HG03571 (cell line): ENCODE data around the gene ERGIC1.

Experiments used
- ATAC-seq: cut with Tn5 transposase; IDR thresholded peaks from one replicate; pipeline ENCODE4 v1.9.1; 2021; ENCODE audit not compliant: unreplicated experiment

ERGIC1 gene

DNA sequence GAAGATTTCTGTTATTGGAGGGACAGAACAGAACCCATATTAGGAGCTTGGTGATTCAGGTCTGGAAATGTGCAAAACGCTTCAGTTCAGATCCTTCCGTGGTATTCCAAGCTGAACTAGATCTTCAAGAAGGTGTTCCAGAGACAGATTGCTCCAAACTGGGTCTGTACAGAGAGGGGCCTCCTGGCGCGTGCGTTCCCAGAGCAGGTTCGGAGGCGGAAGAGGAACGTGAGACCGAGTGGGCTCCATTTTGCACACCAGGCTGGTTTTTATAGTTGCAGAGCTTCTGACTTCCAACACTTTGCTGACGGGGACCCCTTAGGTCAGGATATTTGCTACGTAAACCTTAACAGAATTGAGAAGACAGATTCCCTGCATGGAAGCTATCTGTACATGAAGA lies 108.5 kb downstream of the ERGIC1 start:
- no peak for ATAC-seq

DNA sequence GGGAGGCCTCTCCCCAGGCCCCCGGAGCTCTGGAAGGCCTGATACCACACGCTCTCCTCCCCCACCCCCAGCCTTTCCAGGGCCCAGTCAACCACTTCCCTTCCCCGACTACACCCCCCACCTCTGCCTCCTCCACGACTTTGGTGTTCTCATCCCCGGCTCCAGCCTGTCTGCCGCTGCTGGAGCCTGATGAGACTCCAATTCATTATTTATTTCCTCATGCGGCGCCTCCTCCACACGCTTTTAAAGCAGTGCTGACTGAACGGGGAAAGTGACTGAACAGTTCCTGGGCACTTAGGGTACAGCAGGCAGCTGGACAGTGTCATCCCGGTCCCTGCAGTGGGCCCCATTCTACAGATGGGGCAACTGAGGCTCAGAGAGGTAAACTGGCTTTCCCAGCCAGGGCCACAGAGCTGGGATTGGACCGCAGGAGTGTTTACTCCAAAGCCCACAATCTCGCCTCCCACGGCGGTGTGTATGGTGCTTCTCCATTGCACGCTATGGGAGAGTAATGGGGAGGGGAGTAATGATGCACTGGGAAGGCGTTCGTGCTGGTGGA lies 109.3 kb downstream of the ERGIC1 start:
- ATAC-seq = no peak

DNA sequence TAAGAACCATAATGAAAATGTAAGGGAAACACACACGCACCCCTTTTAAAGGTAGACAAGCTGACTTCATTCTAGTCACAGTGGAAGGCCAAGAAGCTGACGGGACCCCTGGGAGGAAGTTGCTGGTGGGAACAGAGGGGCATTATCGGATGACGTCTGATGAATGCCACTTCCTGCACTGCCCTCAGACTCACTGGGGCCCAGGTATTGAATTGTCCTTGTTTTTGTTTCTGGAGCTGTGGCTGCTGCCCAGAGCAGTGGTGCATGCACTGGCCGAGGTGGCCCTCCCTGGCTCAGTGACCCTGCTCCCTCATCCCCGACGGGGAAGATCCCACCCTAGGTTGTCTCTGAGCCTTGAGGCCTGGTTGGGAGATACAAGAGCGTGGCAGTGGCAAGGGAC lies 109.9 kb downstream of the ERGIC1 start:
- ATAC-seq = no peak

DNA sequence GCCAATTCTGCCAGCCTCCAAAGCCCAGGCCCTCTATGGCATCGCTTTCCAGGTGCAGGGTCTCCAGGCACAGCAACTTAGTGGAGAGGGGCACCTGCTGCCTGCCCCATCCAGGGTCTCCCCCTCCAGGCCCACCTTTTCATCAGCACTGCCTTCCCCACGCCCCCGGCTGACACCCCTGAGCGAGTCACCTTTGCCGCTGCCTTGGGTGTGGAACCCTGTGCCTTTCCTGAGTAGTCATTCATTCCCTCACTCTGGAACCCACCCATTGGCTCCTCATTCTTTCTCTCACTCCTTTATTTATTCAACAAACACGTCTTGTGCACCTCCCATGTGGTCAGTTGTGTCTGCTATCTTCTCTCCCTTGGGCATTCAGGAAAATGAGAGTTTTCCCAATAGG lies 110.7 kb downstream of the ERGIC1 start:
- no peak for ATAC-seq

DNA sequence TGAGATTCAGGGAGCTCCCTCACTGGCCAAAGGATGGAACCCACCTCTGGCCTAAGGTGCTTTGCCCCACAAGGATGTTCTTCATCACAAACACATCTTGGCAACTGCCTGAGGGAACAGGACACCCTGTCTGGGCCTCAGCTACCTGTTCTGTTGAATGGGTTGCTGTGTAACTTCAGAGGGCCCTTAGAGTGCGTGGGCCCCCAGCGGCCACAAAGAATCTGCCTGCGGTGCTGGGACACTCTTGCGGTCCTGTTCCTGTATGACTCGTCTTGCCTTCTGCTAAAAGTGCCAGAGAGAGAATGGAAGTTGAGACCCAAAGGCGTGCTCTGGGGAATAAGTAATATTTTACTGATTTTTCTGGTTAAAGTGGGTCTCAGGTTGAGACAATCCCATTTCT lies 111.1 kb downstream of the ERGIC1 start:
- no peak for ATAC-seq

DNA sequence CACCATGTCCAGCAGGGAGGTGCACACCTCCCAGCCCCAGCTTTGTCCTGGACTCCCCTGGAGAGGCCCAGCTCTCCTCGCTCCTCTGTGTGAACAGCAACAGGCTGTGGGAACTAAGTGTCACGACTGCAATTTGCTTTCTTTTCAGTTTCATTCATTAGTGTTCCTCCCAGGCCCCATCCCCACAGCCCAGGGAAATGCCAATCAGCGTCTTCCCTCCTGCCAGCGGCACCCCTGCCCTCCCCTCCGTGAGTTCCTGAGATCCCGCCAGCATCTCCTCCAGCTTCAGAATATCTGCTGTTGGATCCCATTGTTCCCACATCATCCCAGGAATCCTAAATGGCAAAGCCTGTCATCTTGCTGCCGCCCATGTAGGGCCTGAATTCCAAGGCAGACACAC lies 112.1 kb downstream of the ERGIC1 start:
- ATAC-seq = no peak

DNA sequence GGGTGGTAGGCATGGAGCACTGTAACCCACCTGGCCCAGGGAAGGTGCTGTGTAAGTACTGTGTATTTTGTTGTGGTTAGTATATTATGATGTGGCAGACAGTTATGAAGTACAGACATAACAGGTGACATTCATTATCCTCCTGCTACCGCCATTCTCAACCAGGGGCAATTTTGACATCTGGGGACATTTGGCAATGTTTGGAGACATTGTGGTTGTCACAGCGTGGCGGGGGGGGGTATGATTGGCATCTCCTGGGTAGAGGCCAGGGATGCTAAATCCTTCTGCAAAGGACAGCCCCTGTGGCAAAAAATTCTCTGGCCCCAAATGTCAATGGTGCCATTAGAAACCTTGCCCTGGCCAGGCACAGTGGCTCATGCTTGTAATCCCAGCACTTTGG lies 115.4 kb downstream of the ERGIC1 start:
- ATAC-seq = no peak

DNA sequence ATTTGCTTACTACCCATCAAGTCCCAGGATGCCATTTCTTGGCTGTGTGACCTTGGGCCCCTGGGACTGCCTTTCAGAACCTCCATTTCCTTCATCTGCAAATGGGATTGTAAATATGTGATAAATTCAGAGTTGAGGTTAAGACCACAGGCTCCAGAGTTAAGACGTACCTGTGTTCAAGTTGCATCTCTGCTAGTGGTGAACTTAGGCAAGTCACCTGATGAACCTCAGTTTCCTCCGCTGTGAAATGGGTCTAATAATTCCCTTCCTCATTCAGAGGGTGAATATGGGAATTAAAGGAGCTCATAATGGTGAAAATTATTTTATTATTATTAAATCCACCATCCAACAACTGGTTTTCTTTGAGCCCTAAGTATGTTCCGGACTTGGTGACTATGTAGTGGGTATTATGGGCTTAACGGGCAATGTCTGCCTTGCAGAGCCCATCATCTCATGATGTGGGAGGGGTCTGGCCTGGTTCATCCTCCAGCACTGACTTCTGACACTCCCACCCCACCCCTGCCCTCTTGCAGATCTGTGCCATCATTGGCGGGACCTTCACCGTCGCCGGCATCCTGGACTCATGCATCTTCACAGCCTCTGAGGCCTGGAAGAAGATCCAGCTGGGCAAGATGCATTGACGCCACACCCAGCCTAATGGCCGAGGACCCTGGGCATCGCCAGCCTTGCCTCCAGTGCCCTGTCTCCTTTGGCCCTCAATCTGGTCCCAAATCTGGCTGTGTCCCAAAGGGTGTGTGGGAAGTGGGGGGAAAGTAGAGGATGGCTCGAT lies 116.3 kb downstream of the ERGIC1 start:
- ATAC-seq = no peak

DNA sequence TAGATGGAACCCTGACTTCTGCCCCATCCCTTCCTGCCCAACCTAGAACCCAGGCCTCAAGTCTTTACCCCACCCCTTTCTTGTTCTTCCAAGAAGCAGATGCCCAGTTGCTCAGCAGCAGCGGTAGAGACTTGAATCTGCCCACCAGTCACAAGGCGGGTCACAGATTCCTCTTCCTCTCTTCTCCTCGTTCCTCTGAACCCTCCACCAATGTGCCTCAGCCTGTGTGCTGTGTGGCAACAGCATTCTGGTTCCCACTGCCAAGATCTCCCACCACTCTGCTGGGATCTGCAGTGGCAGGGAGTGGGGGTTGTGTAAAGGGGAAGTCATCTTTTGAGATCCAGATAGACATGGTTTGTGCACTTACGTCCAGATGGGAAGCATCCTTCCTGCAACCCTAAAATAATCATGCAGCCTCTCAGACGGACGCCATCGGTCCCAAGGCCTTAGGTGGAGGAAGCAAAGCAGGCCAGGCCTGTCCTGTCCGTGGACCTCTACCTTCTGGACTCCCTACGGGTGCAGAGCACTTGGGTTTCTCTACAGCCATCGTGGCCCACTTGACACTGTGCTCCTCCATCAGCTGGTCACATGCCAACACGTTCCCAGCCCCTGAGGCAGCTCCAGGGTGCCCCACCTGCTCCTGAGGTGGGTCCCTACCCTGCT lies 117.5 kb downstream of the ERGIC1 start:
- no peak for ATAC-seq

DNA sequence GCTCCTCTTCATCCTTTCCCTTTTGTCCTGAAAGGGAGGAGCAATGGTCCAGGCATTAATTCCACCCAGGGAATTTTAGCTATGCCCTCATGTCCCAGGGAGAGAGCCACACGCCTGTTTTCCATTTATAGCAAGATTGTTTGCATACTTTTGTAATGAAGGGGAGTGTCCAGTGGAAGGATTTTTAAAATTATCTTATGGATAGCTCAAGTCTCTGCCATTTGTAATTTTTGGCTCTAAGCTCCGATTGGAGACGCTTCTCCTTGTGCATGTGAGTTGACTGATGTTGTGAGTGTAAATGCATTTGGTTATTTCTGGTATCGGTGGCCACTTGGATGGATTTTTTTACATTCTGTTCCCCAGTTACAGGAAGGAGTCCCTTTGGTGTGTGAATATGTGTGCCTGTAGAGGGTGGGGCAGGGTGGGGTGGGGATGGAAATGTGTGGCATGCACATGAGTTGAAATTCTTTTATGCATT lies 118.0 kb downstream of the ERGIC1 start:
- ATAC-seq = no peak

DNA sequence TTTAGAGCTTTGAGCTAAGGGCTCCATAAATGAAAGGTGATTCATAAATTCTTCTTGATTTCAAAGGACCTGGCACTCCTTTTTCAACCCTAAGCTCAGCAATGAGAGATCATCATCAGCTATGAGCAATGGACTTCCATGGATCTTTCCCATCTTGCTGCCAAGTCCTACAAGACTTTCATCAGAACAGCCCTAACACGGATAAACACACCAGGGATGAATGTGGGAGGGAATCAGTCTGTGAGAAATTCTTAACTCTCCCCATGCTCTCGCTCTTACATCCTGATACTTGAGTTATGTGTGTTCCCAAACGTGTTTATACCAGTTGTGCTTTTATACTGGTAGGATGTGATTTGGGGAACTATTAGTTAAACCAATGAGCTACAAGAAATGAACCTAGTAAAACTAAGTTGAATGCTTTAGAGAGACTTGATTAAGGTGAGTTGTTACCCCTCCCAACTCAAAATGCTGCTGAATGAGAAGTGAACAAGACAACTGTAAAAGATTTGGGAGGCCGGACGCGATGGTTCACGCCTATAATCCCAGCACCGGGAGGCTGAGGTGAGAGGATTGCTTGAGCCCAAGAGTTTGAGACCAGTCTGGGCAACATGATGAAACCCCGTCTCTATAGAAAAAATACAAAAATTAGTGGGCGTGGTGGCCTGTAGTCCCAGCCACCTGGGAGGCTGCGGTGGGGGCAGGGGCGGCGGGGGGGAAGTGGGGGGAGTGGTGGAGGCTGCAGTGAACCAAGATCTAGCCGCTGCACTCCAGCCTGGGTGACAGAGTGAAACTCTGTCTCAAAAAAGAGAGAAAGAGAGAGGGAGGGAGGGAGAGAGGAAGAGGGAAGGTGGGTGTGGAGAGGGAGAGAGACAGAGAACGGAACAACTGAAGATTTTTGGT lies 120.0 kb downstream of the ERGIC1 start:
- ATAC-seq = no peak

DNA sequence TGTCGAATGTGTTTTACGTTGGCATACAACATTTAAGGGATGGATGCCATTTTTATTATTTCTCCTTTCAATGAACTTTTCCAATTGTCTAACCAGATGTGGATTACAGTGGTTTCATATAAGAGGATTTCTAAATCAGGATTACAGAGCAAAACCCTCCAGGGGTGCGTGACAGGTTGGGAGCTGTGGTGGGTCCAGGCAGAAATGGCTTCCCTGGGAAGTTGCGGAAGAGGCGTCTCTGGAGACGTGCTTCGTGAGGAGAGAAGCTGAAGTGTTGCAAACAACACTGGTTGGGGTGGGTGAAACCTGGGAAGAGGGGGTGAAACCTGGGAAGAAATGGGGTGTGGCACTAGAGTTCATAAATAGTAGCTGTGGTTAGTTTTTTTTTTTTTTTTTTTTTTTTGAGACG lies 120.7 kb downstream of the ERGIC1 start:
- no peak for ATAC-seq

DNA sequence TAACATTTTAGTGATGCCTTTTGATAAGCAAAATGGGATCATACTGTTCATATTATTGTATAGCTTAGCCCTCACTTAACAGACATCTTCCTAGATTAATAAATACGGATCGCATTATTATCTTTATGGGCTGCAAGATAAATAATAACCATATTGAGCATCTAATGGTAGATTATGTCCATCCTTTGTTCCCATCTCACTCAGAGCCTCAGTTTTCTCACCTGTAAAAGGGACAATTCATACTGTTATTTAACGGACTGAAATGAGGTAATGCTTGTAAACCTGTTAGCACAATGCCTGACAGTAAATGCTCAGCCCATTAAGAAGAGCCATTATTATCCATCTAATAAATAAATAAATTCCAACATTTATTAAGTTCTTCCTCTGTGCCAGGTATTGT lies 122.2 kb downstream of the ERGIC1 start:
- no peak for ATAC-seq

DNA sequence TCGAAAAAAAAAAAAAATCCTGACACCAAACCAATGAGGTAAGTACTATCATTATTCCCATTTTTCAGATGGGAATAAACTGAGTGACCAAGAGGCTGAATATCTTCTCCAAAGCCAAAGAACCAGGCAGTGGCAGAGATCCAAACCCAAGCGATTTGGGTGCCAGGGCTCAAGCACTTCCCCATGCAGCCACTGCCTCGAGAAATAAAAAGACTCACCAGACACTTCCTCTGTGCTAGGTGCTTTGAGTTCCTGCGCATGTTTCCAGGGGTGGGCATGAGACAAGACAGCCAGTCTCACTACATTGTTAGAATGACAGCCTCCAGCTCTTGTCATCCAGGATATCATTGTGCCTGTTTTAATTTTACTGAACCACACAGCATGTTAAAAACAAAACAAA lies 122.9 kb downstream of the ERGIC1 start:
- ATAC-seq = no peak

DNA sequence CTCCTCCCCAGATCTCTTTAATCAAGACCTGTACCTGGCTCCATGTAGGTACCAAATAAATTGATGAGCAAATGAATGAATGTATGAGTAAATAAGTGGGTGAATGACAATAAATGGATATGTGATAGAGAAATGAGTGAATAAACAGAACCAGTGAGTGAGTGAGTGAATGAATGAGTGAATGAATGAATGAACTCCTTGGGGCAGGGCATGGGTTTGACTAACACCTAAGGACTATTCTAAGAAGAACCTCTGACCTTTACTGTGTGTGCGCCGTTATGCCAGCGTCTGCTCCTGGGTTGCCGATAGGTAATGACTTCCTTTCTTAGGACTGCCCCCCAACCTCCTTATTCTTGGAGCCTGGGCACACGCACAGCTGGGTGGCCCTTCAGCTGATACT lies 123.4 kb downstream of the ERGIC1 start:
- ATAC-seq = no peak

DNA sequence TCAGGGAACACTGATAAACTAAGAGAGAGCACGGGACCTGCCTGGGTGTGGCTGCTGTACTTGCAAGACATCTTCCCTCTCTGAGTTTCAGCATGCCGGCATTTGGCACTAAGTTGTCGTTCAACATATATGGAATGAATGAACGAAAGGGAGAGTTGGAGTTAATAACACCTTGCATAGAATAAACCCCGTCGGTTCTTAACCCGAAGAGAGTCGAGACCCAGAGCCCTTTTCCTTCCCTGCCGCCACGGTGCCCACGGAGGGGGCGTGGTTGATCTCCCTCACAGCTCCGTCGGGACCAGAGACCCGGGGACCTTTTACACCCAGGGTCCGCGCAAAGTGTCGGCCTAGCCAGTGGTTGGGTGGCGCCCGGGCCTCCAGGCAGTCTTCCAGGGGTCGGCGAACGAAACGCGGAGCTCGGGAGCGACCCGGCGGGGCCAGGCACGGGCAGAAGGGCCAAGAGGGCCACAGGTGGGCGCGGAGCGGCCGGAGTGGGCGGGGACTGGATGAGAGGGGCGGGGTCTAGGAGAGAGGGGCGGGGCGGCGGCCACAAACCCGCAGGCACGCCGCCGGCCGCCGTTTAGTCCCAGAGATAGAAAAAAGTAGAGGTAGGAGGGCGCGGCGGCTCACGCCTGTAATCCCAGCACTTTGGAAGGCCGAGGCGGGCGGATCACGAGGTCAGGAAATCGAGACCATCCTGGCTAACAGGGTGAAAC lies 124.4 kb downstream of the ERGIC1 start:
- peak; percentile 56 for ATAC-seq

DNA sequence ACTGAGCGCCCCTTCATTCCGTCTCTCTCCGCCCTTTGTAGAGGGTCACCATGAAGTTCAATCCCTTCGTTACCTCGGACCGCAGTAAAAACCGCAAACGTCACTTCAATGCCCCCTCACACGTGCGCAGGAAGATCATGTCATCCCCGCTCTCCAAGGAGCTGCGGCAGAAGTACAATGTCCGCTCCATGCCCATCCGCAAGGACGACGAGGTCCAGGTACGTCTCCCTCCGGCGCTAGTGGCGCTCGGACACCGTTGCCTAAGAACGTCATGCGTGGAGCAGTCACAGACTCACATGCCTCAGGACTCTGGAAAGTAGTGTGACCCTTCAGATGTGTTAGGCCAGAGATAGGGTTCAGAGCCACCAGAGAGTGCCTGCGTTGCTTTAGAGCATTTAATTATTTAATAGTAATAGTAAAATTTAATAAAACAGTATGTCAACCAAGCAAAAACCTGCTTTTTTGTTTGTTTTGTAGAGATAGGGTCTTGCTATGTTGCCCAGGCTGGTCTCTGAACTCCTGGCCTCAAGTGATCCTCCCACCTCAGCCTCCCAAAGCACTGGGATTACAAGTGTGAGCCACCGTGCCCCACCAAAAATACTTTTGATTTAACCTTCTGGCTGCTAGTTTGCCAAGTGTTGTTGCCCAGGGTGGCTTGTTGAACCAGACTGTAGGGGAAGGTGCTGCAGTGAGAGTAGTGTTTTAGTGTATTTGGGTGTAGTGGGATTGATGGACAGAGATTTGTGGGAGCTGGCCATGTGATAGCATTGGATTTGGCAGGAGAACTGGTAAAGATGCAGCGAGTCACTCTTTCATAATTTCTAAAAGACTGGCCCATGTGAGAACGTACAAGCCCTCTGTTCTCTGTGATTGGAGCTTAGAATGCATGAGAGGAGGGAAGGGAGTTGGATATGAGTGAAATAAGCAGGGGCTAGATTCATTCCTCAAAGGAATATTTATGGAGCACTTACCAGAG lies 126.1 kb downstream of the ERGIC1 start:
- ATAC-seq = no peak

DNA sequence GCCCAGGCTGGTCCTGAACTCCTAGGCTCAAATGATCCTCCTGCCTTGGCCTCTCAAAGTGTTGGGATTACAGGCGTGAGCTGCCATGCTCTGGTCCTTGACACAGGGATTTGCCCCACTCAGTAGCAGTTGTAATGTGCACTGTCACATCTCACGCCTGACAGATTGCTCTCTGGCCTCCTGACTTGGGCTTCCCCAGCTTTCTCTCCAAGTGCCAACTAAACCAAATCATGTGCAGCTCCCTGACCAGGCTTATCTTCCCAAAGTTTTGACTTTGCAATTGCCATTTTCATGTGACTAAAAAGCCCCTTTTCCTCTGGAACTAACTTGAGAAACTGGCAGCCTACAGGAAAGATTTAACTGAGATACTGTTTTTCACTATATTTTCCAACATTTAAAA lies 135.9 kb downstream of the ERGIC1 start:
- ATAC-seq = no peak

DNA sequence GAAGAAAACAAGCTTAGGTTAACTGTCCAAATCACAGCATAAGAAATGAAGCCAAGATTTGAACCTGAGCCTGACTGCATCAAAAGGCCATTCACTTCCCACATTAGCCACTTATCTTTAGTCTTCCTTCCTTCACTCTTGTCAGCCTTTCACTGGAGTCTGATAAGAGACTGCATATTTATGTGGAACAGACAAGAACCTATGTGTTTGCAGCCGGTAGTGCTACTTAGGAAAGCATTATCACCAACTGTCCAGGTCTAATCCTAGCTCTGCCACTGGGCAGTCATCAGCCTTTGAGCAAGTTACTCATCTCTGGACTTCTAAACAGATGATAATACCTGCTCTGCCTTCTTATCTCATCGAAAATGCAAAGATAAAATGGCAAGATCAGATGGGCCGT lies 137.4 kb downstream of the ERGIC1 start:
- ATAC-seq = no peak
